IMR-90 (cell line): ENCODE measurements around the gene ADGRB3.

Source experiments
- MAZ ChIP-seq: IDR thresholded peaks from 2 replicates; pipeline ENCODE4 v1.6.1; 2012; ENCODE audit warnings: low read depth, mild to moderate bottlenecking, low read length, improper control_type of control experiment, moderate library complexity, borderline replicate concordance
- RCOR1 ChIP-seq: IDR thresholded peaks from 2 replicates; pipeline ENCODE4 v1.6.1; 2012; ENCODE audit warnings: mild to moderate bottlenecking, low read length, improper control_type of control experiment; ENCODE audit not compliant: insufficient replicate concordance

DNA sequence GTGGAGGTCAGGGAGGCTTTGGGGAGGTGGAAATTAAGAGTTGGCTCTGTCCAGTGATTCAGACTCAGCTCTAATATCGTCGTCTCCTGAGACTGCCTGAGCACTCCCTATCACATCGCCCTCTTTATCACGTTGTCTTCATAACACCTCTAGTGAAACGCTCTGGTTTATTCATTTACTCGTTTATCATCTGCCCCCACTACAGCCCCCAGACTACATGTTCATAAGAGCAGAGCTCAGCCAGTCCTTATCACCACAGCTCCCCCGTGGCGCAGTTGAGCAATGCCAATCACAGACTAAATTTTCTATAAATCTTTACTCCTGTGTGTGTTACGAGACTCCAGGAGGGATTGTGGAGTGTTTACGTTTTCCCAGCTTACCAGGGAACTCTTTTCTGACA, 316.2 kb downstream of the ADGRB3 start:
- TF ChIP-seq RCOR1, result no peak
- no peak for TF ChIP-seq MAZ
